HG03060 (cell line): ENCODE data around the gene CYP4F2.
"Not testable (repeated sequence)": the region's sequence is repeated elsewhere in the genome, so short reads cannot be mapped to it uniquely, and the experiment has no call there.

Experiments
- ATAC-seq: cut with Tn5 transposase; IDR thresholded peaks from one replicate; pipeline ENCODE4 v1.9.1; 2021; ENCODE audit warnings: low read depth, moderate number of reproducible peaks; ENCODE audit not compliant: unreplicated experiment

CYP4F2 gene, protein sequence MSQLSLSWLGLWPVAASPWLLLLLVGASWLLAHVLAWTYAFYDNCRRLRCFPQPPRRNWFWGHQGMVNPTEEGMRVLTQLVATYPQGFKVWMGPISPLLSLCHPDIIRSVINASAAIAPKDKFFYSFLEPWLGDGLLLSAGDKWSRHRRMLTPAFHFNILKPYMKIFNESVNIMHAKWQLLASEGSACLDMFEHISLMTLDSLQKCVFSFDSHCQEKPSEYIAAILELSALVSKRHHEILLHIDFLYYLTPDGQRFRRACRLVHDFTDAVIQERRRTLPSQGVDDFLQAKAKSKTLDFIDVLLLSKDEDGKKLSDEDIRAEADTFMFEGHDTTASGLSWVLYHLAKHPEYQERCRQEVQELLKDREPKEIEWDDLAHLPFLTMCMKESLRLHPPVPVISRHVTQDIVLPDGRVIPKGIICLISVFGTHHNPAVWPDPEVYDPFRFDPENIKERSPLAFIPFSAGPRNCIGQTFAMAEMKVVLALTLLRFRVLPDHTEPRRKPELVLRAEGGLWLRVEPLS

DNA sequence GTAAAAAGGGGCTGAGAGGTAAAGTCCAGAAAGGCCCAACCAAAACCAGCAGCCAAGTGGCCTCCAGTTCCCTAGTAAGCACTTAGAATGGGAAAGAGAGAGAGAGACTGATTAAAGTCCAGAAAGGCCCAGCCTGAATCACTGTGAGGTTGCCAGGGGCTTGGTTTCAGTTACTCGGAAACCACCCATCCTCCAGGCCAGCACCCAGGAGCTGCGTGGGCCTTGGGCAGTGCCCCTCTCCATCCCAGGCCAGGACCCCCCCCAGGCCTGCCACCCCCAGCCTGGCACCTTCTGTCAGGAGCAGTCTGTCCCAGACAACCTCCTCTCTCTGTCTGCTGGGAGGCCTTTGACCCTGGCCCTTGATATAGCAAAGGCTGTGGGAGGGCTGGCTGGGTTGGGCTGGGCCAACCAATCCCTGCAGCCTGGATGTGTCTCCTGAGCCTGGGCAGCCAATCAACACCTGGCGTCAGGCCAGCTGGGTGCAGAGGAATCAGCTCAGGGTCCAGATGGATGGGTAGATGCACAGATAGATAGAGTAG lies at the start of gene CYP4F2:
Gene CYP4F2, minus strand, starts transcription at position 337 of the 539 bp plus-strand sequence. CDS start 463 bp downstream, outside the sequence.
- ATAC-seq, result no peak

DNA sequence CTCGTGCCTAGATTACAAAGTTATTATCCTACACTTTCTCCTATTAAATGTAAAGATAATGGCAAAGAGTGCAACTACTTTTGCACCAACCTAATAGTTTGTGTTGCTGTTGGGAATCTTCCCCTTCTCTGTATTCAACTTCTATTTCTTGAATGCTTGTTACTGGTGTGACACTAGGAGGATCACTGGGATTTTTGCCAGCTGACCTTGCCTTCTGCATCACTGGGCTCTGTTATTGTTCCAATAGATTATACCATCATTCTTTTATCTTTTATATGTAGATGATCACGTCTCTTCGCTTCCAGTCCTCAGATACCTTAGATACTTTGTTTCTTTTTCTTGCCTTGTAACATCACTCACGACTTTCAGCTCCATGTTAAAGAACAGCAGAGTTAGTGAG lies 47.4 kb upstream of the CYP4F2 start:
- ATAC-seq, result no peak

DNA sequence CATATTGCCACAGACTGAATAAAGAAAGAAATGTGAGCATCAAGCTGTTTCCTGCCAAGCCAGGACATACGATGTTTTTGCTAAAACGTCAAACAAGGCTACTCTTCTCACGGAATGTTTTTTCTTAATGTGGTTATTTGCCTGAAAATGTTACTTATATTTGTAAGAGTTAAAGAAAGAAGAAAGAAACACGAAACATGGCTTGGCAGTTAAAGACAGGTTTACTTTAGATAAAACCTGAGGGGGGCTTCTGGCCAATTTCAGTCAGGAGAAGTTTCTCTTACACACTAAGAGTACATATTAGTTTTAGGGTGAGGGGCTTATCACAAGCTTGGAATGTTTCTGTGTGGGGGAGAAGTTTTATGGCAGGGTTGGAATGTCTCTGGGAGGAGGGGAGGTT lies 46.5 kb upstream of the CYP4F2 start:
- no peak for ATAC-seq

DNA sequence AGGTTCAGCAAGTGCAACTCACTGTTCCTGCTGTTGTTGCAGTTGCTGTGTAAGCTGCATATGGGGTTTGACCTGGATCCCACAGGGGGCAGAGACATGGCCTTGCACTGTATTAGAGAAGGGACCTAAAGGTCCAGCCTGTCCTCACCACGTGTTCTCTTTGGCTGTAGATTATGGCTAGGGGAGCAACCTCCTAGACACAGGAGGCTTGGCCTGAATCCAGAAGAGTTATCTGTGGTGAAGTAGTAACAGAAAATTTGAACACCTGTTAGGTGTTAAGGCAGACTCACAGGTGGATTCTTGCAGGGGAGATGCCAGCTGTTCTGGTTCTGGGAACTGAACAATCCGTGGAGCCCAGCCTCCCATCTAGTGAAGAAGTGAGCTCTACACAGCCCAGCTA lies 39.9 kb upstream of the CYP4F2 start:
- ATAC-seq, result no peak

DNA sequence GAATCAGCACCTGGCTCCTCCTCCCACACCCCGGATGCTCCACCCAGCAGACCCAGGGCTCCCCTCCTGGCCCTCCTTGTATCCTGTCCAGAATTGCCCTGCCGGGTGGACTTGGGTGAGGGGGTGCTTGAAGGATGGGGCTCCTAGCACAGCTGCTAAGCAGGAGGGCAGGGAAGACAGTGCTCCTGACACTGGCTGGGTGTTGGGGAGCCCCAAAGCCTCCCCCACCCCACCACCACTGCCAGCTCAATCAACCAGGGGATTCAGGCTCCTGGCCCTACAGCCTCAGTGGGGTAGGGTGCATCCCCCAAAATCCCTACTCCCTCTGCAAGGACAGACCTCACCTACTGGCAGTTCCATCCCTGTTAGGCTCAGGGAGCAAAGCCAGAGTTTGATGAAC lies 39.1 kb upstream of the CYP4F2 start:
- ATAC-seq, result no peak

DNA sequence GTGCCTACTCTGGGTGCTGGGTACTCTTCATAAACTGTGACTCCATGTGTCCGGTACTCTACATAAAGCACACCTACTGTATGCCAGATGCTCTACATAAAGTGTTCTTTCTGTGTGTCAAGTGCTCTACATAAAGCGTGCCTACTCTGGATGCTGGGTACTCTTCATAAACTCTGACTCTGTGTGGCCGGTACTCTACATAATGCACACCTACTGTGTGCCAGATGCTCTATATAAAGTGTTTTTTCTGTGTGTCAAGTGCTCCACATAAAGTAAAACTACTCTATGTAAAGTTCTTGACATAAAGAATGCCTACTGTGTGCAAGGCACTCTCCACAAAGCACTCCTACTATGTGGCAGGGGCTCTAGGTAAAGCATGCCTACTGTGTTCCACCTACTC lies 38.3 kb upstream of the CYP4F2 start:
- no peak for ATAC-seq

DNA sequence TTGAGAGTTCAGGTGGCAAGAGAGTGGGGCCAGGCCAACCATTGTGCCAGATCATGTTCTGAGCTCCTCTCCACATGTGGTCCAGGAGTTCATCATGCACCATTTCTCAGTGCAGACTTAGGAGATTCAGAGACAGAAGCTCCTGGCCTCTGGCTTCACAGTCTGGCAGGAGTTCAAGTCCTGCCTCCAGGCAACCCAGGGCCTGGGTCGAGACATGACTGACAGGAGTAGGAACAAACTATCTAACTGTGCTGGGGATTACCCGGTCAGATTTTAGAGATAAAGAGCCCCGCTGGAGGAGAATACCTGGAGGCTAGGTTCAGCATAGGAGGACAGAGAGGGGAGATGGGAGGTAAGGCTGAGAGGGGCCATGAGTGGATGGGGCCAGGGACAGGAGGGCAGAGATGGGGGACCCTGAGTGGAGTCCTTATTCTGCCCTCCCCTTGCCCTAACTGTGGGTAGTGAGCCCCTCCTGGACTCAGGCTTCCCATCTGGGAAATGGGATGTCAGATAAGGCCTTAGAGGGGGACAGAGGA lies 37.4 kb upstream of the CYP4F2 start:
- ATAC-seq, result no peak

DNA sequence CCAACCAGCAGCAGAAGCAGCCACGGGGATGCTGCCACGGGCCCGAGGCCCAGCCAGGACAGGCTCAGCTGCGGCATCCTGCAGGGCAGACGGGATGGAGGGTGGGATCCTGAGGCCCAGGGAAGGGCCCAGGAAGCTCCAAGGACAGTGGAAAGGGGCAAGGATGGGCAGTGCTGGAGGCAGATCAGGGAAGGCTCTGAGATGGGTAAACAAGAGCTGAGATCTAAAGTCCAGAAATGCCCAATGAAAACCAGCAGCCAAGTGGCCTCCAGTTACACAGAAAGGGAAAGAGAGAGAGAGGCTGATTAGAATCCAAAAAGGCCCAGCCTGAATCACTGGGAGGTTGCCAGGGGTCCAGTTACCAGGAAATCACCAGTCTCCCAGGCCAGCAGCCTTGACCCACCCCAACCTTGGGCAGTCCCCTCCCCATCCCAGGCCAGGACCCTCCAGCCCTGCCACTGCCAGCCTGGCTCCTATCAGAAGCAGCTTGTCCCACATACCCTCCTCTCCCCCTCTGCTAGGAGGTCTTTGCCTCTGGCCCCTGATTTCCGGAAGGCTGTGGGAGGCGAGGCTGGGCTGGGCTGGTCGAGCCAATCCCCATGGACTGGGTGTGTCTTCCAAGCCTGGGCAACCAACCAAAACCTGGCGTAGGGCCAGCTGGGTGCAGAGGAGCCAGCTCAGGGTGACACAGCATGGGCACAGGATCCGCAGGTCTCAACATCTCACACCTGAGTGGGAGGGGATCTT lies 36.6 kb upstream of the CYP4F2 start, which contains the start of gene CYP4F11:
Gene CYP4F11, minus strand, starts transcription at position 198 of the 747 bp plus-strand sequence. Its CDS starts 121 bp downstream, at position 77.
- ATAC-seq, result no peak

DNA sequence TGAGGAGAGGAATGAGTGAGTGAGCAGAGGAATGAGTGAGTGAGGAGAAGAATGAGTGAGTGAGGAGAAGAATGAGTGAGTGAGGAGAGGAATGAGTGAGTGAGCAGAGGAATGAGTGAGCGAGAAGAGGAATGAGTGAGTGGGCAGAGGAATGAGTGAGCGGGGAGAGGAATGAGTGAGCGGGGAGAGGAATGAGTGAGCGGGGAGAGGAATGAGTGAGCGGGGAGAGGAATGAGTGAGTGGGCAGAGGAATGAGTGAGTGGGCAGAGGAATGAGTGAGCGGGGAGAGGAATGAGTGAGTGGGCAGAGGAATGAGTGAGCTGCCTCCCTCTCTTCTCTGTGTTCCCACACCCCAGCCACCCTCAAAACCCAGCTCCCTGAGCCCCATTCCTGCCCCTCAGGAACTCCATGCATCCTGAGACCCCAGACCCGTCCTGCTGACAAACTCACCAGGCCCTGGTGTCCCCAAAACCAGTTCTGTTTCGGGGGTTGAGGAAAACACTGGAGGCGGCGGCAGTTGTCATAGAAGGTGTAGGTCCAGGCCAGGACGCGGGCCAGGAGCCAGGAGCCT lies 36.0 kb upstream of the CYP4F2 start:
- not testable (repeated sequence) for ATAC-seq

DNA sequence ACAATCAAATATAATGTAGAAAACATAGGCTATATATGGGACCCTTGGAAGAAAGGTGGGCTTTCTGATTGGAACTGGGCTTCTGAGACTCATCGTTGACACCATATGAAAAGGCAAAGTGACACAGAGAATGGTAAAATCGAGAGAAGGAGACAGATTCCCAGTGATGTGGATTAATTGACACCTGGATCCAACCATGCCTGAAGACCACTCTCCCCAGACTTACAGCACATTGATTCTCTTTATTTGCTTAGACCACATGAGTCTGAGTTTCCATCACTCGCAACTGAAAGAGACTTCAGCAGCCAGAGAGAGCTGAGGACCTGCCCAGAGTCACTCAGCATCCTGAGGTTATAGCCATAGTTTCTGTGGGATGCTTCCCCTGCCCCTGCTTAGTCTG lies 30.4 kb upstream of the CYP4F2 start:
- ATAC-seq, result no peak

DNA sequence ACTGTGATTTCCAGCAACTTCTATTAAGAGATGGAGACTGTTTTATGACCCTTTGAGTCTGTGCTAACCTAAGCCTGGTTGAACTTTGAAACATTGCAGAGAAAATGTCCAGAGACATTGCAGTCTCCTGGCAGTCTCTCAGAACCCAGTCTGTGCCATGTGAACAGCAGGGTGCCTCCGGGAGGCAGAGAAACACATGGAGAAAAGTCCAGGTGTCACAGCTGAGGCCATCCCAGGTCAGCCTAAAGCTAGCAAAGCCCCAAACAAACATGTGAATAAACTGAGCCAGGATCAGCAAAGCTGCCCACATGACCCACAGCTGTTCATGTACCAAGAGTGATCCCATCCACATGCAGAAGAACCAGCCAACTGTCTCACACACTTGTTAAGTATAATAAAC lies 28.6 kb upstream of the CYP4F2 start:
- ATAC-seq, result no peak

DNA sequence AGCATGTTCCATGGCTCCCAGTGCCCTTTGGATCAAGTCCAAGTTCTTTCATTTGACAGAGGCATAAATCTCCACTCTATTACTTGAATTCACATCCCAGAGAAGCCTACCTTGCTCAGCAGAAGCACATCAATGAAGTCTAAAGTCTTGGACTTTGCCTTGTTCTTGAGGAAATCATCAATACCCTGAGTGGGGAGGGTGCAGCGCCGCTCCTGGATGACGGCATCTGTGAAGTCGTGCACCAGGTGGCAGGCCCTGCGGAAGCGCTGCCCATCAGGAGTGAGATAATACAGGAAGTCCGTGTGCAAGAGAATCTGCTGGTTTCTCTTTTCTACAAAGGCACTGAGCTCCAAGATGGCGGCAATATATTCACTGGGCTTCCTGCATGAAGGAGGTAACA lies 25.8 kb upstream of the CYP4F2 start:
- ATAC-seq, result no peak

DNA sequence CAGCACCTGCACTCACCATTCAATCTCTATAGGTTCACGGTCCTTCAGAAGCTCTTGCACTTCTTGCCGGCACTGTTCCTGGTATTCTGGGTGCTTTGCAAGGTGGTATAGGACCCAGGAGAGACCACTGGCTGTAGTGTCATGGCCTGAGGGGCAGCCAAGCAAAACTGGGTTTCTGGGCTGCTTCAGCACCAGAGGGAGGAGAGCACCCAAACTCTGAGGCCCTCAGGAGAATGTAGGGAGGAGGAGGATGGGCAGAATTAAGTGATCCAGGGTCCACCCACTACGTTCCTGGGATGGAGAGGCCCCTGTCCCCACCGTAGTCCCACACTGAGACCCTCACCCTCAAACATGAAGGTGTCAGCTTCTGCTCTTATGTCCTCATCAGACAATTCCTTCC lies 24.1 kb upstream of the CYP4F2 start:
- ATAC-seq, result no peak

DNA sequence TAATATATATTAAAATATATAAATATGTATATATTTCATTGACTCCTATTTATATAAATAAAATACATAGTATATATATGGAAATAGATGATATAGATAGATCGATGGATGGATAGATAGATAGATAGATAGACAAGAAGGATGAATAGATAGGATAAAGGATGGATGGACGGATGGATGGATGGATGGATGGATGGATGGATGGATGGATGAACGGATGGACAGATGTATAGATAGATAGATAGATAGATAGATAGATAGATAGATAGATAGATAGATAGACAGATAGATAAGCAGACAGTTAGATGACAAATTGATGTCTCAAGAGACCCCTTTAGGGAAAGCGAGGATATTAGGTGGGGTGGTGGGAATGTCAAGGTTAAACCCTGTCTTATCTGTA lies 21.4 kb upstream of the CYP4F2 start:
- ATAC-seq, result no peak

DNA sequence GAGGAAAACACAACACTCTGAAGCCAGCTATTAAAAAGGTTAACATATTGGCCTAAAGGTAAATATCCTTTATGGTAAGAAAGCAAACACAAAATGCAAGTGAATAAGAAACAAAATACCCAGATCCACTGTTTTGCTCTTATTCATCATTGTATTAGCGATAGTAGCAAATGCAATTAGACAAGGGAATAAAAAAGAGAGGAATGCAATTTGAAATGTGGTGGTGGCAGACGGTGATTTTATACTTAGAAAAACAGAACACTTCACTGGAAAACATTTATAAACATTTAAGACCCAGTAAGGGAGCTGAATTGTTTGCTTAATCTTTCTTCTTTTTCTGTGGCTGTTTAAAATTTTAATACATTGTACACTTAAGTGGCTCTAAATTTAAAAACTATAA lies 17.2 kb upstream of the CYP4F2 start:
- no peak for ATAC-seq

DNA sequence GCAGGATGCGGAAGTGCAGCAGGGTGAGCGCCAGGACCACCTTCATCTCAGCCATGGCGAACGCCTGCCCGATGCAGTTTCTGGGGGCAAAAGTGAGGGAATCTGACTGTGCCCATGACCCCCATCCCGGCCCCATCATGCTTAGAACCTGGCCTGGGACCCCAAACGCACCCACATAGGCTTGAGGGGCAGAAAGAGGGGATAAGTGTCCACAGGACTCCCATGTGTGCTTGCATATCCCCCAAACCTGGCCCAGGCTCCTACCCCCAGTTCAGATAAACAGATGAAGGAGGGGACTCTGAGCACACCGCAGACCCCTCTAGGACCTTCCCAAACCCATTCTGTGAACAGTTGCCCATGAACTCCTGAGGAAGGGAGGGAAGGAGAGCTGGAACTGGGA lies 16.0 kb upstream of the CYP4F2 start:
- no peak for ATAC-seq

DNA sequence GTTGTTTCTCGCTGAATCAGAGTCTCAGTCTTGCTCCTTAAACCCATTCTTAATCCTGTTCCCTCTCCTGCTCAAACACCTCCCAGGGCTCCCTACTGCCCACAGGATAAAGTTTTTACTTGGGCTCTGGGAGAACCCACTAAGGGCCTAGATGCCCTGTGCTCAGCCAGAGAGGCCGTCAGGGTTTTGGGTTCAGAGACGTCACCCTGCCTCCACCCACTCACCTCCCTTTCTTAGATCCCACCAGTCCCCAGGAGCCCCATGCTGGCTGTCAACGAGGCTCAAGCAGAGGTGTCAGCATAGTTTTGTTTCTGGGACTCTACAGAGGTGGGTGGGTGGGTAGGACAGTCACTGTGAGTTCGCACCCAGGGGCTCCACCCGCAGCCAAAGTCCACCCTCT lies 15.5 kb upstream of the CYP4F2 start:
- ATAC-seq, result no peak

DNA sequence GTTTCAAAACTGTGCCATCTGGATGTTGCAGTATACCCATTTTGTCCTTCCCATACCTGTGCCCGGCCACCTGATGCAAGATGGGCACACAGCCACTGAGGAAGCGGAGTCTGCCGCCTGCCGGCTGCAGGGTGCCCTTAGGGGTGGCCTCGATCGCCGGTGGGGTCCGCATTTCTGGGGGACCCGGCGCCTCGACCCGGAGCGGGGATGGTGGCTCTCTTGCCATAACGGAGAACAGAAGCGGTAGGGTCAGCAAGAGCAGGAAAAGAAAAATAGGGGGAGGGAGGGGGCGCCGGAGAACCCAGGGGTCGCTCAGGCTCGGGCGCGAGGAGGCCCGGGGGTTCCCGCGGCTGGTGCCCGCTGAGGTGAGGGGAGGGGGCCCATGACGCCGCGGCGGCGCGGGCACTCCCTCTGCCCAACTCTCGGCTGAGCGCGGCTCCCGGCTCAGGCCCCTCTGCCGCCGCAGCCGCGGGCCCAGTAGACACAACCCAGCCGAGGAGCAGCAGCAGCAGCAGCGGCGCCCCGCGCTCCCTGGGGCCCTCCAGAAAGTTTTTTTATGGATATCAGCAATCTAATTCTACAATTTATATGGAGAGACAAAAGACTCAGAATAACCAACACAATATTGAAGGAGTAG lies 13.8 kb upstream of the CYP4F2 start:
- ATAC-seq, result no peak

DNA sequence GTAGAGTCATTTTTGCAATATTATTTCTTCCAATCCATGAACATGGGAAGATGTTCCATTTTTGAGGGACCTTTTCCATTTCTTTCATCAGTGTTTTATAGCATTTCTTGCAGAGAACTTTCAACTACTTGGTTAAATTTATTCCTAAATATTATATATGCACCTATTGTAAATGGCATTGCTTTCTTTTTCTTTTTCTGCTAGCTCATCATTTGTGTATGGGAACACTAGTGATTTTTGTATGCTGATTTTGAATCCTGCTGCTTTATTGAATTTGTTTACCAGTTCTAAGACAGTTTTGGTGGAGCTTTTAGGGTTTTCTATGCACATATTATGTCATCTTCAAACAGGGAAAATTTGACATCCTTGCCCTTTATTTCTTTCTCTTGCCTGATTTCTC lies 7.2 kb upstream of the CYP4F2 start:
- no peak for ATAC-seq

DNA sequence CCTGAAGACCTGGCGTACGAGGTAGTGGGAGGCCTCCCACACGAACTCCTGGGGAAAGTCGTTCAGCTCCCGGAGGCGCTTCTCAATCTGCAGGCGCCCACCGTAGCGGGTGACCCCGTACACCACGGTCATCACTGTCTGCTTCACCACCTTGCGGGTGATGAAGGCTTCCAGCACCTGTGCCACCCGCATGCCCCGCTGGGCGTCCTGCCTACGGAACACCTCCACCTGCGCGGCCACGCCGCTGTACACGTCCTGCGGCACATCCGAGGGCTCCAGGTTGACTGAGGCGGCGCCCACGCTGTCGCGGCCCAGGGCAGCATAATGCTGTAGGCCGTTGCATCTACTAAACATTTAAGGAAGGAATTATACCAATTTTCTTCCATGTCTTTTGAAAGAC lies 5.0 kb upstream of the CYP4F2 start:
- ATAC-seq, result not testable (repeated sequence)
